HG03354 (cell line): ENCODE results near the gene RHOT1.
"Not testable (repeated sequence)": the region's sequence is repeated elsewhere in the genome, so short reads cannot be mapped to it uniquely, and the experiment has no call there.

Experiments used
- ATAC-seq: cut with Tn5 transposase; IDR thresholded peaks from one replicate; pipeline ENCODE4 v1.9.1; 2021; ENCODE audit warnings: mild to moderate bottlenecking; ENCODE audit not compliant: unreplicated experiment, poor library complexity, severe bottlenecking

The RHOT1 gene

DNA sequence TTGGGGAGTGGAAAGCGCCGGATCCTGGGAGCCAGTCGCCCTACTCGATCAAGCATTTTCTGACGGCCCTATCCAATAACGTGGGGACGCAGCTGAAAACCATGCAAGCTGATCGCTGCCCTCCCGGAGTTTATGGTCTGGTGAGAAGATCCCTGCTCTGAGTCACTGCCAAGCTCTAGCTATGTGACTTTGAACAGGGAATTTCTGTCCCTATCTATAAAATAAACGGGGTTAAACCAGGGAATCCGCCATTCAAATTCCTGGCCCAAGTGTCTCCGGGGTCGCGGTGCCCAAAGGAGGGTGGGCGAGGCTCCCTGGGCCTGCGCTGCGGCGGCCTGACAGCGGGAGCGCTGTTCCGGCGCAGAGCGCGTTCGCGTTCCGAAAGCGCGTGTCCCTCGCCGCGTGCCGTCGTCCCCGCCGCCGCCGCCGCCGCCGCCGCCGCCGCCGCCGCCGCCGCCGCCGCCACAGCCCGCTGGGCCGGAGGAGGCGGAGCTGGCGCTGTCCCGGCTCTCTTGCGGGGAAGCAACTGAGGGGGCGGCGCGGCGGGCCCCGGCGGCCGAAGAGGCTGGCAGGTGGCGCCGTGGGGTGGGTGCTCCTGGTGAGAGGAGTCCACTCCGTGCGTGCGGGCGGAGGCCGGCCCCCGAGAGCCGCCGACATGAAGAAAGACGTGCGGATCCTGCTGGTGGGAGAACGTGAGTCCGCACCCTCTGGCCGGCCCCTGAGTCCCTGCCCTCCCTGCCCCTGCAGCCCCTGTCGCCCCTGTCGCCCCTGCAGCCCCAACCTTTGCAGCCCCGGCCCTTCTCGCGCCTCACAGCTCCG, at the start of gene RHOT1:
Gene RHOT1, plus strand, starts transcription at position 465 of the 819 bp plus-strand sequence. Its CDS starts 191 bp downstream, at position 656.
- peak; percentile 77 for ATAC-seq

GRCh38 chr17:32099686-32100085, 42.6 kb upstream of the RHOT1 start:
- ATAC-seq = no peak

GRCh38 chr17:32100323-32100722, 42.0 kb upstream of the RHOT1 start:
- not testable (repeated sequence) for ATAC-seq

GRCh38 chr17:32100971-32101631, 41.2 kb upstream of the RHOT1 start:
- ATAC-seq = no peak

- no peak for ATAC-seq
Measured at GRCh38 chr17:32102172-32102571, 40.1 kb upstream of the RHOT1 start.

- no peak for ATAC-seq
Measured at GRCh38 chr17:32102646-32103186, 39.6 kb upstream of the RHOT1 start.

DNA sequence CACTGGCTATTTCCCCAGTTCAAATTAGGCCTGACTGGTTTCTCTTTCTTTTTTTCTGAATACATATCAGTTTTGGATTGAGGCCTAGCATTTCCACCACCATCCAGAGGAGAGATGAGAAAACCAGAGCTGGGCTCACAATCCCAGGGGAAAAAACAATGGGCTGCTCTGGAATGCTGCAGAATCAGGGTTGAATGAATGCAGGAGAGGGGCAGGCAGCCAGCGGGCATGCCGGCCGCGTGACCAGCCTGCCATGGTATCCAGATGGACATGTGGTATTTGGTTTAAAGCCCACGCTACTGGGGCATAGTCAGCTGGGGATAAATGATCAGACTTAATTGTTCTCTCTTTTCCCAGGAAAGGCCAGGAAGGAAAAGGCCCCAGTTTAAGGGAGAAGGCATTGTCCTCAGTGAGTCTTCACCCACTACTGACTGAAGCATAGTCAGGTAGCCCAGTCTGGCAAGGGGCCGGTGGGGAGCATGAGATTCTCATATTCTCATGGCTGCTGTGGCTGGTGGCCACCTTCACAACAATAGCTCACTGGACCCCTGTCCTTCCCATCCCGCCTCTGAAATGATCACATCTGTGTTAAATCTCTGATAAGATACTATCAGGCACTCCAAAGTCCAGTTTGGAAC, 38.7 kb upstream of the RHOT1 start:
- no peak for ATAC-seq

DNA sequence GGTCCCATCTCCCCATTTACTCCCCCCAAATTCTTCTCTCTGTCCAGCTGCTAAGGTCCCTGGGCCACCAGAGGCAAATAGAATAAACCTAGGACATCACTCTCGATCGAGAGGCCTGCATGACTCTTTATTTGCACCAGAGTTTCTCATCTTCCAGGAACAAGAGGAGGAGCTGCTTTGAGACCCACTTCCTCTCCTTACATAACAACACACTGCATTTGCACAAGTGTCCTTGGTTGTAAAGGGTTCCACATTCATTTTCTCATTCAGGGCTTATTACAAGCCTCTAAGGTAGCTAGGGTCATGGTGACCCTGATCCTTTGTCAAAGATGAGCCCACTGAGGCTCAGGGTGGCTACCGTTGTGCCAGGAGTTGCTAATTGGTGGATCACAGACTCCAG, 38.1 kb upstream of the RHOT1 start:
- ATAC-seq = no peak

DNA sequence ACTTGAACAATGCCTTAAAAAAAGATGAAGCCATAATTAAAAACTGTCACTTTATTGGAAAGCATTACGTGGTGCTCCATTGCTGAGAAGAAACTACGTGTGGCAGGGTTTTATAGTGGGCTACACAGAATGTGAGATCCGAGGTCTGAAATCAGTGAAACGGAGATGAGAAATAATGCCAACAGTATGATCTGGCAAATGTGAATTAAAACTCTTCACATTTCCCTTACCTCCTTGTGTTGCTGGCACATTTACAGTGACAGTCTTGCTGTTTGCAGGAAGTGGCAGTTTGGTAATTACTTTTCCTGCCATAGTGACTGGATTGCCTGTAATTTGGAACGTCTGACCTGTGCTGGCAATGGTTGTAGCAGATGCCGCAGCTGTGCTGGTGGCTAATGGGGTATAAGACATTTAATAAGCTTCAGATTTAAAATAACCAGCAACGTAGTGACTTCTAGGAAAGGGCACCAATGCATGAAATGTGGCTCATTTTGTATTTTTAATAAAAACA, 35.8 kb upstream of the RHOT1 start:
- ATAC-seq = not testable (repeated sequence)

- ATAC-seq = not testable (repeated sequence)
Measured at GRCh38 chr17:32107194-32107593, 35.1 kb upstream of the RHOT1 start.

GRCh38 chr17:32110596-32110995, 31.7 kb upstream of the RHOT1 start:
- ATAC-seq = no peak

DNA sequence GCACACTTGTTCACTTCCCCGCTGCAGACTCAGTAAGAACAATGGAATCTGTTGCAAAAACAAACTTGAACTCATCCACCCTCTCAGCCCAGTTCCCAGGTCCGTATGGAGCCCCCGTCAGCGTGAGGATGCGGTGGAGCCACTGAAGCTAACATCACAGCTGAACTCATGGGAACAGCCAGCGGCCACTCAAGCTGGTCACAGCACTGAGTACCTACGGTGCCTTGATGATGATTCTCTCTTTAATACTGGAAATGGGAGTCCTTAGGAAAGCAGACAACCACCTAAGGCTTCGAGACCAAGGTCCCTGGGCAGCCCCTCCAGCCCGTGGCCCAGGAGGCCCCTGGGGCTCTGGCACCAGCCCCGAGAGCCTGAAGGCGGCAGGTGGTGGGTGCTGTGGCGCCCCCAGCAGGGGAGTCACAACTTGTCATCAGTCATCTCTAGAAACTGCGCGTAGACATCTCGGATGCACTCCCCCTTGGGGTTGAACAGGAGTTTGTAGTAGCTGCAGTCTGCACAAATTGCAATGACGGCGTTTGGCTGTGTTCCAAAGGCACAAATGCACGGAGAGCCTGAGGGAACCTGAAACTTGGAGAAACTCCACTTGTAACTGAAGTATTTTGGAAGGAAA, 31.0 kb upstream of the RHOT1 start:
- ATAC-seq = no peak

DNA sequence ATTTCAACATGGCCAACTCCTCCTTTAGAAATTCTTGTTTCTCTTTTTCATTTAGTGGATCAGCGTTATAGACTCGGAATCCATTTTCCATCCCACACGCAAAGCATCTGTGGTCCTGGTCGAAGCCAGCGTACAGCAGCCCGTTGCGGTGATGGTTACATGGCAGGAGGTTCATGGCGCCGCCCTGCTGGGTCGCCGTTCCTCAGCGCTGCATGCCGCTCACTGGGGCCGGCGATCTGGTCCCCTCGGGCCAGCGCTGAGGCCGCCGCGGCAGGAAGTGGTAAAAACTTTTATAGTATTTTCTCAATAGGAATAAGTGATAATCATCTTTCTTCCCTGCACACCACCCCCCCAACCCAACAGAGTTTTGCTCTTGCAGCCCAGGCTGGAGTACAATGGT, 29.9 kb upstream of the RHOT1 start:
- ATAC-seq = no peak

GRCh38 chr17:32114536-32114935, 27.8 kb upstream of the RHOT1 start:
- no peak for ATAC-seq

DNA sequence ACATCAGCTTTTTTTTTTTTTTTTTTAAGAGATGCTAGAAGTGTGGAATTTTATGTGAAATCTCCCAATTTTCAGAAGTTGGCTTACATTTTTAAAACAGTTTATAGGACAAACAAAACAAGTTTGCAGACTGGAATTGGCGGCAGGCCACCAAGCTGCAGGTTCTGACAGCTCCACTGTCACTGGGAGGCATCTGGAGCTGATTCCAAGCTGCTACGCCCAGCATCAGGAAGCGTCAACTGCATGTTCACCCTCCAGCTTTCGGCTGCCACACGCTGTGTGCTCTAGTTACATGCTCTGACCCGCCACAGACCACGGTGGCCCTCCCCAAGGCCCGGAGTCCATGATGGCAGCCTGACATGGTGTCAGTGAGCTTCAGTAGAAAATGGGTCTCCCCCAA, 26.8 kb upstream of the RHOT1 start:
- not testable (repeated sequence) for ATAC-seq

DNA sequence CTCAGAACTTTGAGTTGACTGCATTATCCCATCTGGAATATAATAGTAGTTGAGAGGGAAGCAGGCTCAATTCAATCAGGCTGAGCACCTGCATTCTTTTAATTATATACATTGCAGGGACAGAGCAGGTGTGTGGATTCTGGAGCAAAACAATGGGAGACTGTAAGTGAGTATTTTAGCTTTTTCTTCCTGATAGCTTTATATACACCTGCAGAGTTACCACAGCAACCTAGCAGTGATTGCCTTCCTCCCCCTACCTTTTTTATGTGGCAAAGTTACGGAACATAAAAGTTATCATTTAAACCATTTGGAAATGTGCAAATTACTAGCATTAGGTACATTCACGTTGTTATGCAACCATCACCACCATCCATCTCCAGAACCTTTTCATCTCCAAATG, 25.4 kb upstream of the RHOT1 start:
- ATAC-seq = no peak

DNA sequence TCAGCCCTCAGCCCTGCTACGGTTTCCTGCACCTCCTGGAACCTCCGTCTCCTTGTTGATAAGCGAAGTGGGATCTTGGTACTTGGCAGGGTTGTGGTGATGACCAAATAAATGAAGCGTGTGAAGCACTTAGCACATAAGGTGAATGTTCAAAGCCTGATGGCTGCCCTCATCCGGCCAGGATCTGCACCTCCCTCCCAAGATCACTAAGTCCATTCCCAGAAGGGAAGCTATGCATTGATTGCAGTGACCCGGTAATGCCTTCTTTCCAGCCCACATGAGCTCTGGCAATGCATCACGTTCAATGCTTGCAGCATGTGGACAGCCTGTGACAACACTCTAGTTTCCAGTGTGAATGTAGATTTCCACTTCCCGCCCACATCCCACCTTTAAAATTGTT, 24.9 kb upstream of the RHOT1 start:
- ATAC-seq = no peak

DNA sequence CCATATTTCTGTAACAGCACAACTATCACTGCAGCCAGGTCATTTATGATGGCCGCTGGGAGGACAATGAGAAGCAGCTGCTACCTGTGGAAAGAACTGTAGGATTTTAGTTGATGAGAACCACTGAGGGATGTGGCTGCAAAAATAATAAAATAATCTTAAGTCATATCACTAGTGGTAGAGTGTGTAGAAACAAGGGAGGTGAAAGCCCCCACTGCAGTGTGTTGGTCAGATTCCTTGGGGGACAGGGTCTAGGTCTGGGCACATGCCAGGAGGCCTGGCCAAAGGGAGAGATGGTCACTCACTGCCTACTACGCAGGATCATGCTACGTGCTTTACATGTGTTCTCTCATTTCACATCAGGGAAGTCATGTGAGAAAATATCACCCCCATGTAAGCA, 24.2 kb upstream of the RHOT1 start:
- not testable (repeated sequence) for ATAC-seq

GRCh38 chr17:32118835-32119234, 23.5 kb upstream of the RHOT1 start:
- no peak for ATAC-seq

DNA sequence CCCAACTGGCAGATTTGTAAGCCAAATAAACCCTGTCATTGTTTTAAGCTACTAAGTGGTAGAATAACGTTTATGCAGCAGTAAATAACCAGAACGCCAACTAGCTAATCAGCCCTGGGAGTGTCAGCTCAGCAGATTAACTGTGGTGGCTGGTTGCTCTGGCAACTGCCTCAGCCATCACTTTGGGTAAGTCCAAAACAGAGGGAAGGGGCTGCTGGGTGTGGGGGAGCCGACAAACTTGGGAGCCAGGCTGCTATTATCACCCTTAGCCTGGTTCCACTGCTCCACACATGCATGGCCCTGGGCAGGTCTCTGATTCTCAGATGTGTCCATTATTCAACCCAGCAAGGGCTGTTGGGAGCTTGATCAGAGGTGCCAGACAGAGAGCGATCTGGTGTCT, 22.2 kb upstream of the RHOT1 start:
- no peak for ATAC-seq
